Measurements from ENCODE around the gene ACAD11.

The ACAD11 gene

GRCh38 chr3:132549169-132549568 is 110.4 kb downstream of the ACAD11 start:
- Histone ChIP-seq H3K79me1 (ENCODE audit: low read depth, low read length) (no peaks in the 10 kb centered on the region), H2BK120ac (ENCODE audit: low read depth, low read length) (no peak overlapping the region), H3K4me3 (ENCODE audit: low read length in 2 of 2) (no peak overlapping the region), H4K8ac (ENCODE audit: low read depth, low read length) (no peak overlapping the region), H2BK15ac (ENCODE audit: low read length) (no peak overlapping the region), H2BK5ac (ENCODE audit: low read length) (no peak overlapping the region), H3K9ac (ENCODE audit: low read depth, low read length, poor library complexity) (no peak overlapping the region), H3K27ac (replicated peaks; ENCODE audit: low read length) (no peak overlapping the region), H3K4me1 (ENCODE audit: control insufficient read depth in 2 of 2, insufficient read depth in 1 of 2, low read depth in 1 of 2, low read length in 2 of 2) (no peaks in the 10 kb centered on the region), H3K9me3 (replicated peaks in 1 of 2; ENCODE audit: control insufficient read depth in 2 of 2, insufficient read depth in 1 of 2, low read depth in 1 of 2, low read length in 2 of 2) (peaks cover 0 to 6% of the 10 kb centered on the region in 2 donors), H3K18ac (ENCODE audit: low read length) (no peak overlapping the region), H2AK5ac (ENCODE audit: low read depth, low read length) (no peak overlapping the region), H3K4ac (ENCODE audit: low read length) (no peak overlapping the region), H3K36me3 (replicated peaks in 1 of 2; ENCODE audit: control insufficient read depth in 2 of 2, insufficient read depth in 2 of 2, low read length in 2 of 2) (no peaks in the 10 kb centered on the region), H3K23ac (ENCODE audit: low read depth, low read length, poor library complexity) (no peak overlapping the region), H2BK12ac (ENCODE audit: low read length) (no peak overlapping the region), H3K4me2 (ENCODE audit: insufficient read depth, low read length, poor library complexity, severe bottlenecking) (no peak overlapping the region), H3K27me3 (ENCODE audit: control insufficient read depth in 3 of 3, insufficient read depth in 3 of 3, low read depth in 1 of 3, low read length in 3 of 3) (no peaks in the 10 kb centered on the region), H2AFZ (ENCODE audit: low read length) (no peak overlapping the region), H4K91ac (ENCODE audit: low read depth, low read length, poor library complexity) (no peak overlapping the region), H3K14ac (ENCODE audit: low read length) (no peak overlapping the region)
- no peak for DNase-seq (ENCODE audit: low spot score)
- no CpG with 5 or more reads among the region's 8 CpGs for WGBS, 2 donors (ENCODE audit: extremely low coverage in 2 of 2, insufficient read length in 2 of 2, insufficient replicate concordance in 1 of 2)

GRCh38 chr3:132545471-132545870 is 114.1 kb downstream of the ACAD11 start:
- Histone ChIP-seq H4K91ac (ENCODE audit: low read depth, low read length, poor library complexity) (no peak overlapping the region), H2BK120ac (ENCODE audit: low read depth, low read length) (no peak overlapping the region), H4K8ac (ENCODE audit: low read depth, low read length) (no peak overlapping the region), H3K14ac (ENCODE audit: low read length) (no peak overlapping the region), H3K4me2 (ENCODE audit: insufficient read depth, low read length, poor library complexity, severe bottlenecking) (no peak overlapping the region), H2AFZ (ENCODE audit: low read length) (no peak overlapping the region), H3K9me3 (replicated peaks in 1 of 2; ENCODE audit: control insufficient read depth in 2 of 2, insufficient read depth in 1 of 2, low read depth in 1 of 2, low read length in 2 of 2) (peaks cover 0 to 6% of the 10 kb centered on the region in 2 donors), H3K4me1 (ENCODE audit: control insufficient read depth in 2 of 2, insufficient read depth in 1 of 2, low read depth in 1 of 2, low read length in 2 of 2) (no peaks in the 10 kb centered on the region), H3K4ac (ENCODE audit: low read length) (no peak overlapping the region), H2BK15ac (ENCODE audit: low read length) (no peak overlapping the region), H2BK5ac (ENCODE audit: low read length) (no peak overlapping the region), H3K23ac (ENCODE audit: low read depth, low read length, poor library complexity) (no peak overlapping the region), H2BK12ac (ENCODE audit: low read length) (no peak overlapping the region), H2AK5ac (ENCODE audit: low read depth, low read length) (no peak overlapping the region), H3K9ac (ENCODE audit: low read depth, low read length, poor library complexity) (no peak overlapping the region), H3K27me3 (ENCODE audit: control insufficient read depth in 3 of 3, insufficient read depth in 3 of 3, low read depth in 1 of 3, low read length in 3 of 3) (no peaks in the 10 kb centered on the region), H3K36me3 (replicated peaks in 1 of 2; ENCODE audit: control insufficient read depth in 2 of 2, insufficient read depth in 2 of 2, low read length in 2 of 2) (peaks cover 2 to 17% of the 10 kb centered on the region in 2 donors), H3K27ac (replicated peaks; ENCODE audit: low read length) (no peak overlapping the region), H3K18ac (ENCODE audit: low read length) (no peak overlapping the region), H3K79me1 (ENCODE audit: low read depth, low read length) (no peaks in the 10 kb centered on the region), H3K4me3 (ENCODE audit: low read length in 2 of 2) (no peak overlapping the region)
- no CpG with 5 or more reads among the region's 3 CpGs for WGBS, 2 donors (ENCODE audit: extremely low coverage in 2 of 2, insufficient read length in 2 of 2, insufficient replicate concordance in 1 of 2)
- DNase-seq (ENCODE audit: low spot score) = no peak

GRCh38 chr3:132544130-132544529 is 115.5 kb downstream of the ACAD11 start:
- H4K91ac ChIP-seq (ENCODE audit: low read depth, low read length, poor library complexity) = no peak overlapping the region
- no peak for DNase-seq (ENCODE audit: low spot score)
- no peak overlapping the region for H2BK120ac ChIP-seq (ENCODE audit: low read depth, low read length)
- no peak overlapping the region for H3K27ac ChIP-seq (replicated peaks; ENCODE audit: low read length)
- H3K4me3 ChIP-seq (ENCODE audit: low read length in 2 of 2) = no peak overlapping the region
- no peak overlapping the region for H3K9ac ChIP-seq (ENCODE audit: low read depth, low read length, poor library complexity)
- H2AFZ ChIP-seq (ENCODE audit: low read length) = no peak overlapping the region
- no peaks in the 10 kb centered on the region for H3K27me3 ChIP-seq (ENCODE audit: control insufficient read depth in 3 of 3, insufficient read depth in 3 of 3, low read depth in 1 of 3, low read length in 3 of 3)
- no peak overlapping the region for H4K8ac ChIP-seq (ENCODE audit: low read depth, low read length)
- H3K4me1 ChIP-seq (ENCODE audit: control insufficient read depth in 2 of 2, insufficient read depth in 1 of 2, low read depth in 1 of 2, low read length in 2 of 2) = no peaks in the 10 kb centered on the region
- H3K14ac ChIP-seq (ENCODE audit: low read length) = no peak overlapping the region
- H3K4ac ChIP-seq (ENCODE audit: low read length) = no peak overlapping the region
- no peak overlapping the region for H3K23ac ChIP-seq (ENCODE audit: low read depth, low read length, poor library complexity)
- WGBS, 2 donors (ENCODE audit: extremely low coverage in 2 of 2, insufficient read length in 2 of 2, insufficient replicate concordance in 1 of 2) = no CpG with 5 or more reads among the region's 2 CpGs
- H2BK5ac ChIP-seq (ENCODE audit: low read length) = no peak overlapping the region
- no peak overlapping the region for H3K4me2 ChIP-seq (ENCODE audit: insufficient read depth, low read length, poor library complexity, severe bottlenecking)
- H2AK5ac ChIP-seq (ENCODE audit: low read depth, low read length) = no peak overlapping the region
- H2BK15ac ChIP-seq (ENCODE audit: low read length) = no peak overlapping the region
- peaks cover 2 to 30% of the 10 kb centered on the region in 2 donors for H3K36me3 ChIP-seq (replicated peaks in 1 of 2; ENCODE audit: control insufficient read depth in 2 of 2, insufficient read depth in 2 of 2, low read length in 2 of 2)
- no peak overlapping the region for H2BK12ac ChIP-seq (ENCODE audit: low read length)
- H3K9me3 ChIP-seq (replicated peaks in 1 of 2; ENCODE audit: control insufficient read depth in 2 of 2, insufficient read depth in 1 of 2, low read depth in 1 of 2, low read length in 2 of 2) = peaks cover 0 to 6% of the 10 kb centered on the region in 2 donors
- no peak overlapping the region for H3K18ac ChIP-seq (ENCODE audit: low read length)
- H3K79me1 ChIP-seq (ENCODE audit: low read depth, low read length) = no peaks in the 10 kb centered on the region

- no CpG with 5 or more reads among the region's 2 CpGs for WGBS, 2 donors (ENCODE audit: extremely low coverage in 2 of 2, insufficient read length in 2 of 2, insufficient replicate concordance in 1 of 2)
- no peak for DNase-seq (ENCODE audit: low spot score)
Measured at GRCh38 chr3:132543011-132543739, 116.4 kb downstream of the ACAD11 start.

More at GRCh38 chr3:132543011-132543739, 116.4 kb downstream of the ACAD11 start:
- no peak overlapping the region for H2BK120ac ChIP-seq (ENCODE audit: low read depth, low read length)
- no peak overlapping the region for H2AFZ ChIP-seq (ENCODE audit: low read length)
- H3K18ac ChIP-seq (ENCODE audit: low read length) = no peak overlapping the region
- no peaks in the 10 kb centered on the region for H3K4me1 ChIP-seq (ENCODE audit: control insufficient read depth in 2 of 2, insufficient read depth in 1 of 2, low read depth in 1 of 2, low read length in 2 of 2)
- H3K23ac ChIP-seq (ENCODE audit: low read depth, low read length, poor library complexity) = no peak overlapping the region
- H3K27me3 ChIP-seq (ENCODE audit: control insufficient read depth in 3 of 3, insufficient read depth in 3 of 3, low read depth in 1 of 3, low read length in 3 of 3) = no peaks in the 10 kb centered on the region
- H3K4me2 ChIP-seq (ENCODE audit: insufficient read depth, low read length, poor library complexity, severe bottlenecking) = no peak overlapping the region
- peaks cover 3 to 40% of the 10 kb centered on the region in 2 donors for H3K36me3 ChIP-seq (replicated peaks in 1 of 2; ENCODE audit: control insufficient read depth in 2 of 2, insufficient read depth in 2 of 2, low read length in 2 of 2)
- H3K27ac ChIP-seq (replicated peaks; ENCODE audit: low read length) = no peak overlapping the region
- no peak overlapping the region for H2BK15ac ChIP-seq (ENCODE audit: low read length)
- H2BK12ac ChIP-seq (ENCODE audit: low read length) = no peak overlapping the region
- no peak overlapping the region for H3K4me3 ChIP-seq (ENCODE audit: low read length in 2 of 2)
- H3K79me1 ChIP-seq (ENCODE audit: low read depth, low read length) = no peaks in the 10 kb centered on the region
- H3K9me3 ChIP-seq (replicated peaks in 1 of 2; ENCODE audit: control insufficient read depth in 2 of 2, insufficient read depth in 1 of 2, low read depth in 1 of 2, low read length in 2 of 2) = peaks cover 0 to 5% of the 10 kb centered on the region in 2 donors
- no peak overlapping the region for H2AK5ac ChIP-seq (ENCODE audit: low read depth, low read length)
- no peak overlapping the region for H2BK5ac ChIP-seq (ENCODE audit: low read length)
- H3K9ac ChIP-seq (ENCODE audit: low read depth, low read length, poor library complexity) = no peak overlapping the region
- H3K4ac ChIP-seq (ENCODE audit: low read length) = no peak overlapping the region
- H4K91ac ChIP-seq (ENCODE audit: low read depth, low read length, poor library complexity) = no peak overlapping the region
- no peak overlapping the region for H3K14ac ChIP-seq (ENCODE audit: low read length)
- H4K8ac ChIP-seq (ENCODE audit: low read depth, low read length) = no peak overlapping the region
